ENCODE data around the gene TPR.

TPR gene

GRCh38 chr1:186327331-186327730, 47.7 kb downstream of the TPR start:
- DNase-seq (ENCODE audit: low read depth in 2 of 2): no peak

GRCh38 chr1:186326009-186326408, 49.0 kb downstream of the TPR start:
- no peak for DNase-seq (ENCODE audit: low read depth in 2 of 2)

- no peak for DNase-seq (ENCODE audit: low read depth in 2 of 2)
Observed at GRCh38 chr1:186325239-186325638, 49.8 kb downstream of the TPR start.

- DNase-seq (ENCODE audit: low read depth in 2 of 2): no peak
Observed at GRCh38 chr1:186323865-186324264, 51.2 kb downstream of the TPR start.

- DNase-seq (ENCODE audit: low read depth in 2 of 2): no peak
Observed at GRCh38 chr1:186315570-186315969, 59.5 kb downstream of the TPR start.

- DNase-seq (ENCODE audit: low read depth in 2 of 2): no peak
Observed at GRCh38 chr1:186311375-186312051, 63.5 kb downstream of the TPR start.

- no peak for DNase-seq (ENCODE audit: low read depth in 2 of 2)
Observed at GRCh38 chr1:186310307-186310706, 64.7 kb downstream of the TPR start.

- no peak for DNase-seq (ENCODE audit: low read depth in 2 of 2)
Observed at GRCh38 chr1:186308264-186309060, 66.6 kb downstream of the TPR start.

GRCh38 chr1:186307445-186307844, 67.6 kb downstream of the TPR start:
- DNase-seq (ENCODE audit: low read depth in 2 of 2): no peak

GRCh38 chr1:186306533-186306932, 68.5 kb downstream of the TPR start:
- no peak for DNase-seq (ENCODE audit: low read depth in 2 of 2)

- DNase-seq (ENCODE audit: low read depth in 2 of 2): no peak
Observed at GRCh38 chr1:186304982-186305949, 69.8 kb downstream of the TPR start.

GRCh38 chr1:186303911-186304310, 71.1 kb downstream of the TPR start:
- DNase-seq (ENCODE audit: low read depth in 2 of 2): no peak

- no peak for DNase-seq (ENCODE audit: low read depth in 2 of 2)
Observed at GRCh38 chr1:186302381-186302920, 72.6 kb downstream of the TPR start.

- DNase-seq (ENCODE audit: low read depth in 2 of 2): no peak
Observed at GRCh38 chr1:186301448-186301847, 73.6 kb downstream of the TPR start.

GRCh38 chr1:186300056-186300455, 75.0 kb downstream of the TPR start:
- DNase-seq (ENCODE audit: low read depth in 2 of 2): no peak

- no peak for DNase-seq (ENCODE audit: low read depth in 2 of 2)
Observed at GRCh38 chr1:186299570-186299969, 75.5 kb downstream of the TPR start.

- no peak for DNase-seq (ENCODE audit: low read depth in 2 of 2)
Observed at GRCh38 chr1:186298851-186299250, 76.2 kb downstream of the TPR start.

- DNase-seq (ENCODE audit: low read depth in 2 of 2): no peak
Observed at GRCh38 chr1:186297439-186298045, 77.5 kb downstream of the TPR start.

GRCh38 chr1:186295980-186296379, 79.1 kb downstream of the TPR start, which contains the start of gene PRG4:
Gene PRG4, plus strand, starts transcription at chr1:186296279.
- no peak for DNase-seq (ENCODE audit: low read depth in 2 of 2)

GRCh38 chr1:186292875-186293274, 82.2 kb downstream of the TPR start:
- no peak for DNase-seq (ENCODE audit: low read depth in 2 of 2)

- DNase-seq (ENCODE audit: low read depth in 2 of 2): no peak
Observed at GRCh38 chr1:186291271-186291670, 83.8 kb downstream of the TPR start.
